LHCN-M2 (cell line): ENCODE data around the gene GRIK4. TPM values are rescaled to one million over a fixed set of nuclear protein-coding genes. Genes with fewer than 3 reads are reported as not detected.

Source experiments
- DNase-seq: peaks from one replicate; pipeline ENCODE4 v3.0.0-alpha.2; 2012; ENCODE audit warnings: low read depth
- total RNA-seq: library from RNA; depleted of rRNA; stranded (reverse); fragments of >200 nt; gene quantifications from 2 replicates; pipeline ENCODE4 v1.2.3, GENCODE V29; 2014

The GRIK4 gene
- total RNA-seq, 1 experiment from 2014 or later = 0.06 TPM

- no peak for DNase-seq
Observed at GRCh38 chr11:120875986-120876385, 364.4 kb downstream of the GRIK4 start.

- DNase-seq = no peak
Observed at GRCh38 chr11:120877746-120878365, 366.3 kb downstream of the GRIK4 start.

GRCh38 chr11:120878781-120879180 is 367.2 kb downstream of the GRIK4 start:
- no peak for DNase-seq

DNA sequence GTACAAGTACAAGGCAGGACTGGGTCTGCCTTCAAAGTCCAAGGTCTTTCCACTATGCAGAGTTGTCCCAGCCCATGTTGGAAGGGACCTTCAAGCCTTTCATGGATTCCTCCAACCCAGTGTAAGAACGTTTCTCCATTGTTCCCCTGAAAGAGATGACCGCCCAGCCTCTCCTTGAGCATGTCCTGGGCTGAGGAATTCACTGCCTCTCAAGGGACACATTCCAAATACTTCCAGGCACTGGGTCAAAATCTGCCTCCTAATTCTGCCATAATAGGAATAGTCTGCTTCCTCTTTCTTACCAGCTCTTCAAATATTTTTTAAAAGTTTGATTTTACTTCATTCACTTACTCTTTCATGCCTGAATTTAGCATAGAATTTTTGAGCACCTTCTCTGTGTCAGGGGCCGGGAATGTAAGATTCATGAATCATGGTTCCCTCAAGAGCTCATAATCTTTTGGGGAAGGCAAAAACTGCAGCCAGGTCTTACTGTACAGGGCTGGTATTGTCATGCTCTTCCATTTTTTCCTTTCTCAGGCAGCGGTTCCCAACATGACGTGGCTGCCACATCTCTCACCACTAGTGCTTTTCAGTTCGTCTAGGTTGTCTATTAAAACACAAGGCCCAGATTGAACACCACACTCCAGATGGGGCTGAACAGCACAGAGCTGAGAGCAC is 369.1 kb downstream of the GRIK4 start:
- DNase-seq = no peak

- DNase-seq = no peak
Observed at GRCh38 chr11:120881596-120881995, 370.0 kb downstream of the GRIK4 start.

DNA sequence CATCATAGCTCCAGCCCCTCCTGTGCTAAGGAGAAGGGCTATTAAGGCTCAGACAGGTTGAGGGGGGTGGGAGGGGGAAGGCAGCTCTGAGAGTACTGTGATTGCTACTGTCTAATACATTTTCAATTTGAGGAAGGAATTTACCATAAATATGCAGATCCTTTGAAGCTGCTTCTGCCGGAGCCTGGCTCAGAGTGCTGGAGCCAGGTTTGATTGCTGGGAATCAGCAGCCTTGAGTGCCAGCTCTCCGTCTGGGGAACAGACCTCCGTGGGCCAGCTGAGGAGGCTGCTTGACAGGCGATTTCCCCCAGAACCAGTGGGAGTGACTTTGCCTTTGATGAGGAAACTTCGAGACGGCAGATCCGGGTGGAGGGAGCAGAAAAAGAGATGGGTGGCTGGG is 370.6 kb downstream of the GRIK4 start:
- no peak for DNase-seq

- no peak for DNase-seq
Observed at GRCh38 chr11:120883404-120884080, 372.0 kb downstream of the GRIK4 start.

DNA sequence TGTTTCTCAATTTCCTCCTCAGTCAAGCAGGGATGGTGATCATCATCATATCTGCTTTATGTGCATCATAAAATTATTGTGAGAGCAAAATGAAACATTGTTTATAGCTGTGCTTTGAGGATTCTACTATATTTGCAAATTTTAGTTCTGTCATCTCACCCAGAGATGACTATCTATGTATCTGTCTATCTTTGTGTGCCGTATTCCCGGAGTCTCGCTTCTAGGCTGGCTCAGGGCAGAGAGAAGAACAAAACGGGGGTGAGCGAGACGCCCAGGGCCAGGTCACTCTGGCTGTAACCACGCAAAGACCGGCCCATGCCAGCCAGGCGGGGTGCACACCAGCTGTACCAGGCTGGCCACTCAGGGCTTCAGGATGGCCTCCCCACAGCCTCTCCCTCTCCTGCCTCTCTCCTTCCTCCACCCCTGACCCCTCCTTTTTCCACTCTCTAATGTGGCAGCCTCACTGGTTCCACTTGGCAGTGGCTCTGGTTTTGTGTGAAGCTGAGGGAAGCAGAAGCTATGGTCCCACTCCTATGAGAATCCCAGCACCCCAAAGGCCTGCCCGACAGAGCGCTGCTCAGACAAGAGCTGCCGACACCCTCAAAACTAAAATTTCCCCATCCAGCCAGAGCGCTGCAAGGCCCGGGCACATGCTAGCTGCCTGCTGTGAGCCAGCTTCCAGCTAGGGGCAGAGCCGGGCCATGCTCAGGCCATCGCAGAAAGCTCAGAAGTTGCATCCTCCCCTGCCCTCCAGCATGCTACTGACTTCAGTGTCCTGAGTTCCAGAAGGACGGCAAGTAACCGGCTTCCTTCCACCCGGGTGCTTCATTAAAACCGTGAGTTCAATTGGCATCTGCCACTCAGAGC is 372.8 kb downstream of the GRIK4 start:
- no peak for DNase-seq

- DNase-seq = no peak
Observed at GRCh38 chr11:120890609-120891320, 379.2 kb downstream of the GRIK4 start.

DNA sequence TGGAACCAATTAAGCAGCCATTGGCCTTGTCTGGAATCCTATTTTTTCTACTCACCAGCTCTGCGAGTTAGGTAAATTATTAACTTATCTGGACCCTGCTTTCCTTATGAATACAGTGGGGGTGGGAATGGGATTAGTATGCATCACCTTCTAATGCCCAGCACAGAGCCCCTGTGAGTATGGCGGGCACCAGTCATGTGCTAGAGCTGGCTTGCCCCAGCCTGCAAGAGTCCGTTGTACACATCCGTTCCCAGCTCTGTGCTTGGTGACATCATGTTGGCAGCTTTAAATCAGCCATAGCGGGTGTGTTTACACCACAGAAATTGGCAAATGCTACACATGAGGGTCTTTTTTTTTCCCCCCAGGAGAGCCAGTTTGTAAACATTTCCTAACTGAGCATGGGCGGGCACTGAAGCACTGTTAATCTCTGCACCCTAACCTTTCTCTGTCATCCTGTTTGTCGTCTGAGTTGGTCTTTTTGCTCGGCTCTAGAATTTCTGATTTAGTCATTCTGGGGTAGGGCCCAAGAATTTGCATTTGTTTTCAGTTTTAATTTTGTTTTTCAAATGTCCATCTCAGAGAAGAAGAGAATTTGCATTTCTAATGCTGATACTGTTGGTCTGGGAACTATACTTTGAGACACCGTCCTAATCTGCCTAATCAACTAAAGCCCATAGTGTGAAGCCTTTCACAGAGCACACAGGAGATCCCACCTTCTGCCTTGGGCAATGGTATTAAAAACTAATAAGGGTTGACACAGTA is 382.1 kb downstream of the GRIK4 start:
- DNase-seq = no peak

- peak; percentile 5 for DNase-seq
Observed at GRCh38 chr11:120894202-120894985, 382.8 kb downstream of the GRIK4 start.

DNA sequence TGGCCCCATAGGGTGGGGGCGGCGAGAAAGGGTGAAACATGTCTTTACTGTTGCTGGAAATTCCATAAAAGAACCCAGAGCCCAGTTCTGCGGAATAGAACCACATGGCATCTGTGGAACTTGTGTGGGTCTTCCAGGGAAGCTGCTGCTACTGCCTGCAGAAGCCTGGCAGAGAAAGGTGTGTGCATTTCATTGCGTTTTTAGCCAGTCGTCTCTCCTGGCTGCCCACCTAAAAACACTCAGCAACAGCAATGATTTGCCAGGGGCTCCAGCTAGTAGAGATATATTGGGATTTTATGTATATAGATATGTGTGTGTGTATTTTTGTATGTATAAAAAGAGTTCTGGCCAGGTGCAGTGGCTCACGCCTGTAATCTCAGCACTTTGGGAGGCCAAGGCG is 385.1 kb downstream of the GRIK4 start:
- DNase-seq = no peak

GRCh38 chr11:120898568-120898967 is 387.0 kb downstream of the GRIK4 start:
- DNase-seq = no peak

- DNase-seq = no peak
Observed at GRCh38 chr11:120899720-120900119, 388.2 kb downstream of the GRIK4 start.

GRCh38 chr11:120900643-120901042 is 389.1 kb downstream of the GRIK4 start:
- no peak for DNase-seq

GRCh38 chr11:120903686-120904085 is 392.1 kb downstream of the GRIK4 start:
- no peak for DNase-seq

GRCh38 chr11:120904116-120904515 is 392.6 kb downstream of the GRIK4 start:
- no peak for DNase-seq

DNA sequence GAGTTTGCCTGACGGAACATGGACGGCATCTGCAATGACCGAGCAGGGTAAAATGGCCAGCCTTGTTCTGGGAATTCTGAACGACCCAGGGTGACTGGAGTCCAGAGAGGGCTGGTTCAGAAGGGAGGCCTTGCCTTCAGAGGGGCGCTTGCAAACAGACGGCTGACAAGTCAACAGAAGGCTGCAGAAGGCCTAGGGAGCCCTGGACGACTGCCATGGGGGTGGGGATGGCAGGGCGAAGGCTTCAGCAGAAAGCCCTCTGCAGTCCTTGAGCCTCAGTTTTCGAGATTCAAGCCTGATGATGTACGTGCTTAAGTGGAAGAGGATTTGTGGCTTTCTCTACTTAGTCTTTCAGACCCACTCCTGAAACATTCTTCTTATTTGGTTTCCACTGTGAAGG is 395.2 kb downstream of the GRIK4 start:
- DNase-seq = no peak

DNA sequence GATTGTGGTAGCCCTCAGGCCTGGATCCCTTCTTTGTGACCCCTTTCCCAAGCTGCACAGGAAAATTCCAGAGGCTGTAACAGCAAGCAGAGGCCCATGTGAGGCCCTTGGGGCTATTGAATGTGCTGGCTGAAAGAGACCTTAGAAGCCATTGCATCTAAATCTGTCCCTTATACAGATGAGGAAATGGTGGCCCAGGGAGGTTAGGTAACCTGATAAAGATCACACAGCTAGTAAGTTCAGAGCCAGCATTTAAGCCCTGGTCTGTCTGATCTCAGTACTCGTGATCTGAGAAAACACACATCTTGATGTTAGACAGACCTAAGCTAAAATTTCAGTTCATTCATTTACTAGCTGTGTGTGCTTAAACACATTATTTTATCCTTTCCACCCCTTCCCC is 396.4 kb downstream of the GRIK4 start:
- no peak for DNase-seq
